IPS-NIHi11 (cell line): ENCODE measurements around the gene CCR1.

Experiments used
- DNase-seq: peaks from one replicate; pipeline ENCODE4 v3.0.0; 2012; ENCODE audit warnings: mixed read lengths, low spot score

Gene CCR1

GRCh38 chr3:46208167-46208704 lies at the start of gene CCR1:
Gene CCR1, minus strand, starts transcription at chr3:46208313. Its CDS starts 4,000 bp downstream, at chr3:46204313.
- DNase-seq = peak; percentile 59

DNA sequence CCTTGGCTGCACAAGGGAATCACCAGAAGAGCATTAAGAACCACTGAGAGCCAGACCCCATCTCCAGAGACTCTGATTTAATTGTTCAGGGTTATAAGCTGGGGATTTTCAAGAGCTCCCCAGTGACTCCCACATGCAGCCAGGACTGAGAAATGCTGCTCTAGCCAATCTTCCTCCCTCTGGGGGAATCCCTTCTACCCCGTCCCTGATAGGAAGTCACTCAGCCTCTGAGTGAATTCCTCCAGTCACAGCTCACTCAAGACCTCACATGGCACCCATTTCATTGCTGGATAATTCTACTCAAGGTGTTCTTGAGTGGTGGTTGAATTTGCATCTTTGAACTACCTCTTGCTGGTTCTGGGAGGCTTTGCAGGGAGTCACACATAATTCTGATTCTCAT lies 44.9 kb upstream of the CCR1 start:
- no peak for DNase-seq

DNA sequence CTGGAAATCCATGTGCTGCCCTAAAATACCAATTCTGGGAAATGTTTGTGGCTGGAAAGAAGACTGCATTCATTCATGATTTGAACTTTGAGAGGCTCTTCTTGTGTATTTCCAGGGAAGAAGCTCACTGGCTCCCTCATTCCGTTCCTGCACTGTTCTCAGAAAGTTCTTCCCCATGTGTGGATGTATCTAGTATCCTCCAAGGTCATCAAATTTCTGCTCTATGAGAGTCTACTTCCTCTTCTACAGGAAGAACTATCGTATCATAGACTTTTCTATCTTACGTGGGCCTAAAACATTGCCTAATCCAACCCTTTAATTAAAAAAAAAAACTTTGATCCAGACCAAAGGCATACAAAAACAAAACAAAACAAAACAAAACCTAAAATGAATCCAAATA lies 37.0 kb upstream of the CCR1 start:
- no peak for DNase-seq

DNA sequence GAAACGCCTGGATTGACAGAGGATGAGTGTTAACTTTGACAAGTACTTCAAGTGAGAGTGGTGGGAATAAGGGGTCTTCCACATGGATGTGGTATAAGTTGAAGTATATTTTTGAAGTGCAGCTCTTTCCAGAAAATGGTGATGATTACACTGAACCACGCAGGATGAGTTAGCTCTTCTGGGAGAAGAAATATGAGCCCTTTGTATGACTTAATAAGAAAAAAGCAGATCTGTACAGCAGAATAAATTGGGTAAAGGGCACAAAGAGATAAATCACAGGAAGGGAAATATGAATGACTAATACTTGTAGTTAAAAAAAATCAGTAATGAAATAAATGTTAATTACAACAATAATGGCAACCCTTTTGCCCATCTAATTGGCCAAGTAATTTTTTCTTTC lies 35.4 kb upstream of the CCR1 start:
- no peak for DNase-seq

DNA sequence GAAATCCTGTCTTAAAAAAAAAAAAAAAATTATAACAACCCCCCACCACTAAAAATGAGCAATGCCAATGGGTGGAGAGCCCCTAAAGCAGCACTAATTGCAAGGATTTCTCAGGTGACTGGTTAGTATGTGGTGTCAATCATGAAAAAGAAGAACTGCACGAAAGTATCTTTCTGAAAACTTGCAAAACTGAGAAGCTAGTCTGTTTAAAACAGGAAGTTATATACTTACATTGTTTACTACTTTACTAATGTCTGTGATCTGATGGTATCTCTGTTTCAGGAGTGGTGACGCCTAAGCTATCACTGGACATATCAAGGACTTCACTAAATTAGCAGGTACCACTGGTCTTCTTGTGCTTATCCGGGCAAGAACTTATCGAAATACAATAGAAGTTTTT lies 34.0 kb upstream of the CCR1 start, which contains the start of gene CCR3:
TSS of gene CCR3 (plus strand) at position 341 of the 400 bp plus-strand sequence. CDS start 22,699 bp downstream, outside the sequence.
- DNase-seq = no peak

- no peak for DNase-seq
These were observed 31.8 kb upstream of the CCR1 start for GRCh38 chr3:46239952-46240351.

DNA sequence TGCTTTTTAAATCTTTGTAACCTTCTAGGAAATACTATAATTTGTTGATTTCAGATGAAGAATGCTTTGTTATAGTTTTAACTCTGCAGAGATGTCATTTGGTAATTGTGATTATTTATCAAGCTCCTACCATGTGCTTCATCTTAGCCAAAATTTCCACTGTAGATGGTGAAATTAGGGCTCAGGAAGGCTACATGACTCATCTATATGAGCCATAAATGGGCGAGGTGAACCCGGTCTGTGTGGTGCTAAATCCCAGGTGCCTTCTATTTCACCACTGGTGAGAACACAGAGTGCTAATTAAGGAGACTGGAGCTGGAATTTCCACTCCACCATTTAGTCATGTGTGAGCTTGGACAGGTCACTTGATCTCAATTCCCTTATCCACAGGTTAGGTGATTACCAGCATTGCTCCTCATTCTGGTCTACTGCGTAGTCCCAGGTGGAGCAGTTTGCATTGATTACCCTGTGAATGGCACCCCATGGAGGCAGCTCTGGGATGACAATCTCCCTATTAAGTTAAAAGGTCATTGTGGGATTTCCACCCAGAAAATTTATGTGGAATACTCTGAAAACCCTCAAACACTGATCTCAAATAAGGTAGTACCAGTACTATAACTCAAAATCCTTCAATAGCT lies 31.3 kb upstream of the CCR1 start:
- no peak for DNase-seq

DNA sequence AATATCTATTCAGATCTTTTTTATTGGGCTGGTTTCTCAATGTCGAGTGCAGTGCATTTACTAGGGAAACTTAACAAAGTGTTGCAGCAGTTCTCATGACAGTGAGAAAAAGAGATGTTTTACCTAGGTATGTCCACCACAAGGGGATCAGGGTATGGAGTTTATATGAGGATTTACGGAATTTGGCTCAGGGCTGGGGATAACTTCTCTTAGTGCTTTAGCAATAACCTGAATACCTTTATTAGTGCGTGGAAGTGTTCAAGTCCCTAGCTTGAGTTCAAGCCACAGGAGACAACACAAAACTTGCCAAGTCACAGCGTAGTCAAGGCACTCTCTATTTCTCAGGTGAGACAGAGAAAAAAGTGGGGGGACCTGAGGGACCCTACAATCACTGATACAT lies 30.3 kb upstream of the CCR1 start:
- no peak for DNase-seq

- no peak for DNase-seq
These were observed 28.4 kb upstream of the CCR1 start for GRCh38 chr3:46236294-46237054.

- no peak for DNase-seq
These were observed 27.3 kb upstream of the CCR1 start for GRCh38 chr3:46235425-46235824.

GRCh38 chr3:46233194-46233593 lies 25.1 kb upstream of the CCR1 start:
- DNase-seq = no peak

GRCh38 chr3:46231323-46231722 lies 23.2 kb upstream of the CCR1 start:
- DNase-seq = no peak

DNA sequence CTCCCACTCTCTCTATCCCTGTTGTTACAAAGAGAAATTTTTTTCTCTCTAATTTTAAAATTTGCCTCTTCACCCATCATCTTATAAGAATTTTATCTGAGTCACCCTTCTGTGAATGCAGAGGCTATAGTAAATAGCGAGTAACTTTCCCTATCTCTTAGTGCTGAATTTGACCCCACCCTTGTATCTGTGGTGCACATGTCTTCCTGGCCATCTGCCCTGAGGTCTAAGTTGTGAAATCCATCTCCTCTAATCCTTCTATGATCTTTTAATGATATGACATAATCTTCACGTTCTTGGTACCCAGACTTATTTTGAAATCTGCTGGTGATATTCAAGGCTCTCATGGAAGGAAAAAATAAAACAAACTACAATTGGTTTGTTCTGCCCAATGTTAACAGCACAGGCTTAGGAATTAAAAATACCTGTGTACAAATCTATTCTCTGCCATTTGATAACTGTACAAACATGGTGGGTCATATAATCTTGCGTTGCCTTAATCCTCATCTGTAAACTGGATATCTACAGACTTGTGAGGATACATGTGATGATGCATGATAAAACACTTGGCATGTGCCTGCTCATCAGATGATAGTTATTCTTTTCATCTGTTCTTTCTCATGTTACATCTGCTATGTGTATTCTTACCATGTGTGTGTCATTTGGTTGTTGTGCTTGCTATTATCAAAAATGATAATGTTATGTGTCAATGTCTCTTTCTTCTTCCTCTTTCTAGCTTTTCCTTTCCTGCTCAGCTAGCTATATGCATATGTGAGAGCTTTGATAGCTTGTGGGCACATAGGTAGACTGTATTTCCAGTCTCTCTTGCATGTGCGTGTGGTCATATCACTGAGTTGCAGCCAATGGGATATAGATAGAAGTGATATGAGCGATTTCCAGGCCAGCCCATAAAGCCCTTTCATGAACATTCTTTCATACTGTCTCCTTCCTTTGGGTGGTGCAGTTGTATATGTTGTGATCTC lies 20.4 kb upstream of the CCR1 start:
- DNase-seq = no peak

GRCh38 chr3:46222435-46223161 lies 14.5 kb upstream of the CCR1 start:
- no peak for DNase-seq

GRCh38 chr3:46221938-46222337 lies 13.8 kb upstream of the CCR1 start:
- DNase-seq = no peak

DNA sequence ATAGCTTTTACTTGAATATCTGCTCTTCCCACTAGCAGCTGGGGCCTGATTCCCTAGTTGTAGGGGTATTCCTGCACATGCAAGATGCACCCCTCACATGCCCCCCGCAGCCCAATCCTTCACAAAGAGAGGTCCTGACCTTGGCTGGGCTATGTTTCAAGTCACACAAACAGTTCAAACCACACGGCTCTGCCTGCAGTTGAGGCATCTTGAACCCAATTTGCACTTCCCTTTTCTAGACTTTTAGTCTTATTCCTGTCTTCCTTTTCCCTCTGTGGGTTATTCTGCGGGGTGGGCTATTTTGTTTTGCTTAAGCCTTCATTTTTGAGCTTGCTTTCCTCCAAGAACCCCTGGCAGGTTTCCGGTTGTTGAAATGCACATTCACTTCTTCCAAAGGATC lies 13.3 kb upstream of the CCR1 start:
- DNase-seq = no peak

DNA sequence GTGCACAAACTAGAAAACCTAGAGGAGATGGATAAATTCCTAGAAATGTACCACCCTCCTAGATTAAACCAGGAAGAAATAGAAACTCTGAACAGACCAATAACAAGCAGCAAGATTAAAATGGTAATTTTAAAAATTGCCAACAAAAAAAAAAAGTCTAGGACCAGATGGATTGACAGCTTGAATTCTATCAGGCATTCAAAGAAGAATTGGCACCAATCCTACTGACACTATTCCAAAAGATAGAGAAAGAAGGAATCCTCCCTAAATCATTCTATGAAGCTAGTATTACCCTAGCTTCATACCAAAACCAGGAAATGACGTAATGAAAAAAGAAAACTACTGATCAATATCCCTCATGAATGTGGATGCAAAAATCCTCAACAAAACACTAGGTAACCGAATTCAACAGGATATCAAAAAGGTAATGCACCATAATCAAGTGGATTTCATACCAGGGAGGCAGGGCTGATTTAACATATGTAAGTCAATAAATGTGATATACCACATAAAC lies 10.1 kb upstream of the CCR1 start:
- DNase-seq = no peak

- DNase-seq = no peak
These were observed 7.8 kb upstream of the CCR1 start for GRCh38 chr3:46215810-46216414.

- peak; percentile 73 for DNase-seq
These were observed 6.7 kb upstream of the CCR1 start for GRCh38 chr3:46214751-46215352.

- no peak for DNase-seq
These were observed 5.1 kb upstream of the CCR1 start for GRCh38 chr3:46213201-46213600.
